ENCODE measurements around the gene IMMP2L.

DNA sequence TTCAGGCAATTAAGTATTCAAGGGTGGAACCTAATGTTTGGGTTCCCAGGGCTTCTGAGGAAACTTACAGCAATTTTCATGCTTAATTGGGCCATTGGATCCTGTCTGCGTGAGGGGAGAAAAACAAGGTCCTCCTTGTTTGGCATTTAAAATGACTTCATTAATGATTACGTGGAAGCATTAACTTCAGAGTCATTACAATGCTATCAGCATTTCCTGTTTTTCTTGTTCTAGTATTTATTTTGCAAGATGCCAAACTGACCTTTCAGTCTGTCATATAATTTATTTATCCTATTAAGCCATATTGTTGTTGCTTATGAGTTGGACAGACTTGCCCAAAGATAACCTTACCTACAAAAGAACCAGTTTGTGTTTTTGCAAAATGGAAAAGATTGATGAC, 795.4 kb downstream of the IMMP2L start:
- TF ChIP-seq POLR2AphosphoS5 (IDR thresholded peaks at IDR 0.05; ENCODE audit: low read depth, low read length) (no peak), TAF1 (IDR thresholded peaks at IDR 0.05; ENCODE audit: borderline replicate concordance, insufficient read depth, low read length) (no peak), FOXP2 (optimal IDR thresholded peaks at IDR 0.05; ENCODE audit: borderline replicate concordance, extremely low read depth, extremely low read length, insufficient read depth) (no peak), SIN3A (IDR thresholded peaks at IDR 0.05; ENCODE audit: borderline replicate concordance, insufficient read depth, low read length) (no peak)
- TF ChIP-seq, protein P1, sequence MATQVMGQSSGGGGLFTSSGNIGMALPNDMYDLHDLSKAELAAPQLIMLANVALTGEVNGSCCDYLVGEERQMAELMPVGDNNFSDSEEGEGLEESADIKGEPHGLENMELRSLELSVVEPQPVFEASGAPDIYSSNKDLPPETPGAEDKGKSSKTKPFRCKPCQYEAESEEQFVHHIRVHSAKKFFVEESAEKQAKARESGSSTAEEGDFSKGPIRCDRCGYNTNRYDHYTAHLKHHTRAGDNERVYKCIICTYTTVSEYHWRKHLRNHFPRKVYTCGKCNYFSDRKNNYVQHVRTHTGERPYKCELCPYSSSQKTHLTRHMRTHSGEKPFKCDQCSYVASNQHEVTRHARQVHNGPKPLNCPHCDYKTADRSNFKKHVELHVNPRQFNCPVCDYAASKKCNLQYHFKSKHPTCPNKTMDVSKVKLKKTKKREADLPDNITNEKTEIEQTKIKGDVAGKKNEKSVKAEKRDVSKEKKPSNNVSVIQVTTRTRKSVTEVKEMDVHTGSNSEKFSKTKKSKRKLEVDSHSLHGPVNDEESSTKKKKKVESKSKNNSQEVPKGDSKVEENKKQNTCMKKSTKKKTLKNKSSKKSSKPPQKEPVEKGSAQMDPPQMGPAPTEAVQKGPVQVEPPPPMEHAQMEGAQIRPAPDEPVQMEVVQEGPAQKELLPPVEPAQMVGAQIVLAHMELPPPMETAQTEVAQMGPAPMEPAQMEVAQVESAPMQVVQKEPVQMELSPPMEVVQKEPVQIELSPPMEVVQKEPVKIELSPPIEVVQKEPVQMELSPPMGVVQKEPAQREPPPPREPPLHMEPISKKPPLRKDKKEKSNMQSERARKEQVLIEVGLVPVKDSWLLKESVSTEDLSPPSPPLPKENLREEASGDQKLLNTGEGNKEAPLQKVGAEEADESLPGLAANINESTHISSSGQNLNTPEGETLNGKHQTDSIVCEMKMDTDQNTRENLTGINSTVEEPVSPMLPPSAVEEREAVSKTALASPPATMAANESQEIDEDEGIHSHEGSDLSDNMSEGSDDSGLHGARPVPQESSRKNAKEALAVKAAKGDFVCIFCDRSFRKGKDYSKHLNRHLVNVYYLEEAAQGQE (IDR thresholded peaks at IDR 0.05; ENCODE audit: insufficient read depth in 1 of 2, low read depth in 2 of 2, low read length in 2 of 2), result no peak
